Immature natural killer cell (primary cell): ENCODE data around the gene MGRN1. TPM values are rescaled to one million over a fixed set of nuclear protein-coding genes. Genes with fewer than 3 reads are reported as not detected.
"Not testable (repeated sequence)": the region's sequence is repeated elsewhere in the genome, so short reads cannot be mapped to it uniquely, and the experiment has no call there.

Source experiments
- DNase-seq, 3 donors: peaks; one replicate each; pipeline ENCODE4 v3.0.0; 2022; ENCODE audit warnings: mixed read lengths in 1 of 3
- H3K27ac Mint-ChIP-seq, 6 donors: one replicate each; pipeline ENCODE4 v1.8.0; 2020; ENCODE audit warnings: mixed read lengths in 6 of 6, mild to moderate bottlenecking in 5 of 6, inconsistent platforms in 4 of 6, moderate library complexity in 3 of 6
- H3K27me3 Mint-ChIP-seq, 3 donors: one replicate each; pipeline ENCODE4 v1.8.0; 2020 to 2021; ENCODE audit warnings: low read depth in 3 of 3, mild to moderate bottlenecking in 3 of 3, mixed read lengths in 3 of 3, moderate library complexity in 3 of 3, inconsistent platforms in 1 of 3
- H3K36me3 Mint-ChIP-seq, 3 donors: one replicate each; pipeline ENCODE4 v1.8.0; 2020; ENCODE audit warnings: mixed read lengths in 3 of 3, inconsistent platforms in 2 of 3, mild to moderate bottlenecking in 2 of 3
- H3K4me1 Mint-ChIP-seq, 2 donors: one replicate each; pipeline ENCODE4 v1.8.0; 2020; ENCODE audit warnings: inconsistent platforms in 2 of 2, mild to moderate bottlenecking in 2 of 2, mixed read lengths in 2 of 2, moderate library complexity in 1 of 2
- H3K4me3 Mint-ChIP-seq, 5 donors: one replicate each; pipeline ENCODE4 v1.8.0; 2020; ENCODE audit warnings: mild to moderate bottlenecking in 5 of 5, mixed read lengths in 5 of 5, inconsistent platforms in 3 of 5, moderate library complexity in 3 of 5
- H3K9me3 Mint-ChIP-seq, 6 donors: one replicate each; pipeline ENCODE4 v1.8.0; 2020; ENCODE audit warnings: mild to moderate bottlenecking in 6 of 6, mixed read lengths in 6 of 6, inconsistent platforms in 4 of 6, moderate library complexity in 3 of 6
- polyA plus RNA-seq, 3 donors: library from polyadenylated mRNA; unstranded; fragments of 300-500 nt; fragmentation: Illumina TruSeq; gene quantifications; one replicate each; pipeline ENCODE4 v1.2.3, GENCODE V29; 2021

The MGRN1 gene
- polyA plus RNA-seq, 3 donors from 2014 or later = 2.3 to 13.2 (median 3.5) TPM

- DNase-seq = peak; percentile 89 to 95 (median 93)
- peaks cover 0 to 4% (median 0%) of the 10 kb centered on the region in 3 donors for H3K36me3 Mint-ChIP-seq
- H3K4me3 Mint-ChIP-seq = peak overlapping the region; percentile 91 to 95 (median 93)
- H3K9me3 Mint-ChIP-seq = no peaks in the 10 kb centered on the region
- peaks cover 5 to 17% (median 10%) of the 10 kb centered on the region in 3 donors for H3K27me3 Mint-ChIP-seq
- peak overlapping the region; percentile 78 to 94 (median 91) for H3K27ac Mint-ChIP-seq
- peaks cover 26 to 30% of the 10 kb centered on the region in 2 donors for H3K4me1 Mint-ChIP-seq
Observed at GRCh38 chr16:4734730-4735535, 110.3 kb downstream of the MGRN1 start.

GRCh38 chr16:4736546-4736945 lies 111.9 kb downstream of the MGRN1 start:
- no peaks in the 10 kb centered on the region for H3K9me3 Mint-ChIP-seq
- H3K4me3 Mint-ChIP-seq = peak overlapping the region in 2 of 5 donors; percentile 9 to 25
- H3K27ac Mint-ChIP-seq = peak overlapping the region in 1 of 6 donors; percentile 42
- H3K27me3 Mint-ChIP-seq = peaks cover 5 to 17% (median 10%) of the 10 kb centered on the region in 3 donors
- peaks cover 26 to 30% of the 10 kb centered on the region in 2 donors for H3K4me1 Mint-ChIP-seq
- no peak for DNase-seq
- H3K36me3 Mint-ChIP-seq = no peaks in the 10 kb centered on the region

DNA sequence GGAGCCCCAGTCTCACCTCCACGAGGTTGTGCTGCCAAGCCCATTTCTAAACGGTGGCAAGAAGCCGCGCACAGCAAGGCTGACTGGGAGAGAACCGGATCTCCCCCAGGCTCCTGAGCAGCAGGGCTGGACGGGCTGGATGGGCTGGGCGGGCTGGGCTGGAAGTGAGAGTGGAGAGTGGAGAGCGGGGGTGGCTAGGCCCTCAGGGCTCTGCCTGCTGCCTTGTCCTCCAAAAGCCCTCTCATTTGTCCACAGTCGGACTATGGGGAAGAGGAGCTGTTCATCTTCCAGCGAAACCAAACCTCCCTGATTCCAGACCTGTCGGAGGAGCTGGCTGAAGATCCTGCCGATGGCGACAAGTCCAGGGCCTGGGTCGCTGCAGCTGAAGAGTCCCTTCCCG lies 112.9 kb downstream of the MGRN1 start:
- H3K27me3 Mint-ChIP-seq = peaks cover 5 to 13% (median 10%) of the 10 kb centered on the region in 3 donors
- DNase-seq = no peak
- H3K9me3 Mint-ChIP-seq = no peaks in the 10 kb centered on the region
- no peaks in the 10 kb centered on the region for H3K36me3 Mint-ChIP-seq
- no peak overlapping the region for H3K27ac Mint-ChIP-seq
- no peak overlapping the region for H3K4me3 Mint-ChIP-seq
- peaks cover 21 to 23% of the 10 kb centered on the region in 2 donors for H3K4me1 Mint-ChIP-seq

- DNase-seq, H3K27ac Mint-ChIP-seq, H3K4me3 Mint-ChIP-seq, H3K36me3 Mint-ChIP-seq, H3K9me3 Mint-ChIP-seq: not testable (repeated sequence)
- Mint-ChIP-seq H3K27me3 (peaks cover 2 to 11% (median 9%) of the 10 kb centered on the region in 3 donors), H3K4me1 (peaks cover 15% of the 10 kb centered on the region in 2 donors)
Observed at GRCh38 chr16:4738370-4738769, 113.7 kb downstream of the MGRN1 start.

Other genes starting within 250 kb of the MGRN1 start
- 100 to 1,000 TPM in 1 of 3 donors, 10 to 100 TPM in 2; 37.6 to 112 (median 37.8) TPM for gene CORO7, start 208.2 kb upstream of the MGRN1 start, polyA plus RNA-seq
- 10 to 100 TPM; 32.7 to 42.4 (median 38.7) TPM for gene DNAJA3, start 199.0 kb upstream of the MGRN1 start, polyA plus RNA-seq
- gene NMRAL1, start 150.2 kb upstream of the MGRN1 start, polyA plus RNA-seq = 10 to 100 TPM; 46.1 to 65.3 (median 60.7) TPM
- 100 to 1,000 TPM; 130 to 225 (median 196) TPM for gene HMOX2, start 148.4 kb upstream of the MGRN1 start, polyA plus RNA-seq
- 10 to 100 TPM; 26.9 to 51.9 (median 47.8) TPM for gene CDIP1, start 86.1 kb upstream of the MGRN1 start, polyA plus RNA-seq
- not detected for gene C16orf96, start 68.5 kb upstream of the MGRN1 start, polyA plus RNA-seq
- 10 to 100 TPM in 1 of 3 donors, 1 to 10 TPM in 2; 2.3 to 11.8 (median 6.5) TPM for gene UBALD1, start 9.9 kb upstream of the MGRN1 start, polyA plus RNA-seq
- 100 to 1,000 TPM in 1 of 3 donors, 10 to 100 TPM in 2; 86.5 to 125 (median 99.6) TPM for gene NUDT16L1, start 68.7 kb downstream of the MGRN1 start, polyA plus RNA-seq
- 1 to 10 TPM; 1.4 to 6.4 (median 2.6) TPM for gene ANKS3, start 109.4 kb downstream of the MGRN1 start, polyA plus RNA-seq
- under 1 TPM in 2 of 3 donors, not detected in 1; 0.15 to 0.22 TPM for gene DNAAF8, start 109.7 kb downstream of the MGRN1 start, polyA plus RNA-seq
- gene ZNF500, start 142.3 kb downstream of the MGRN1 start, polyA plus RNA-seq = 10 to 100 TPM in 1 of 3 donors, 1 to 10 TPM in 2; 4.4 to 13.1 (median 8.9) TPM
- gene SEPTIN12, start 163.5 kb downstream of the MGRN1 start, polyA plus RNA-seq = not detected
- gene SMIM22, start 170.5 kb downstream of the MGRN1 start, polyA plus RNA-seq = not detected
- 1 to 10 TPM; 4.8 to 9.3 (median 5.4) TPM for gene ROGDI, start 177.8 kb downstream of the MGRN1 start, polyA plus RNA-seq
- 10 to 100 TPM; 26.0 to 50.2 (median 27.9) TPM for gene GLYR1, start 222.5 kb downstream of the MGRN1 start, polyA plus RNA-seq
- gene UBN1, start 222.7 kb downstream of the MGRN1 start, polyA plus RNA-seq = 10 to 100 TPM in 2 of 3 donors, 1 to 10 TPM in 1; 2.8 to 30.7 (median 13.9) TPM